IMR-90 (cell line): Measurements from ENCODE around the gene FBXW2. TPM values are rescaled to one million over a fixed set of nuclear protein-coding genes. Genes with fewer than 3 reads are reported as not detected.

Source experiments
- ATAC-seq: fragments of 200-7000 bp; cut with Tn5 transposase; 2 replicates; pipeline ENCODE4 v1.9.1; 2020; ENCODE audit warnings: low read depth, mild to moderate bottlenecking, moderate library complexity
- BruUV-seq: library from RNA; stranded (reverse); fragments of 400-500 nt; replicated peaks from 2 replicates; lab custom pipeline; 2021; lab: Mats Ljungman, UMichigan
- CTCF ChIA-PET: fragments of 300-600 bp; formaldehyde crosslinking; extraction: SDS; loops from one replicate; lab custom pipeline; 2021; ENCODE audit warnings: antibody characterized with exemption; lab: Yijun Ruan, JAX
- POLR2A ChIA-PET: fragments of 300-600 bp; sonication (Branson Sonifier 250); formaldehyde crosslinking; loops from one replicate; lab custom pipeline; 2022; ENCODE audit warnings: antibody characterized with exemption; ENCODE audit not compliant: unreplicated experiment; lab: Charles Lee
- DNase-seq: peaks from one replicate; pipeline ENCODE4 v3.0.0; 2013
- H2AFZ ChIP-seq: replicated peaks from 2 replicates; pipeline ENCODE3; 2013; ENCODE audit warnings: low read length, mild to moderate bottlenecking; ENCODE audit not compliant: poor library complexity
- H2AK5ac ChIP-seq: 2 replicates; pipeline ENCODE4 v1.6.1; 2013; ENCODE audit warnings: low read depth, low read length, inconsistent platforms
- H2AK9ac ChIP-seq: replicated peaks from 2 replicates; pipeline ENCODE3; 2013; ENCODE audit warnings: mild to moderate bottlenecking, low read depth, low read length, moderate library complexity; ENCODE audit not compliant: poor library complexity
- H2BK120ac ChIP-seq: 2 replicates; pipeline ENCODE4 v1.6.1; 2013; ENCODE audit warnings: low read depth, low read length, inconsistent platforms
- H2BK15ac ChIP-seq: 3 replicates; pipeline ENCODE4 v1.6.1; 2013; ENCODE audit warnings: low read depth, low read length, inconsistent platforms
- H2BK20ac ChIP-seq: 2 replicates; pipeline ENCODE4 v1.6.1; 2013; ENCODE audit warnings: low read depth, mild to moderate bottlenecking, inconsistent platforms, low read length, moderate library complexity
- H2BK5ac ChIP-seq: 2 replicates; pipeline ENCODE4 v1.6.1; 2013; ENCODE audit warnings: mild to moderate bottlenecking, low read depth, low read length, inconsistent platforms; ENCODE audit not compliant: poor library complexity, severe bottlenecking
- H3K14ac ChIP-seq: replicated peaks from 2 replicates; pipeline ENCODE4 v1.6.1; 2013; ENCODE audit warnings: low read depth, low read length, inconsistent platforms
- H3K18ac ChIP-seq: 2 replicates; pipeline ENCODE4 v1.6.1; 2013; ENCODE audit warnings: low read depth, low read length, control low read depth
- H3K23ac ChIP-seq: 2 replicates; pipeline ENCODE4 v1.6.1; 2013; ENCODE audit warnings: low read depth, low read length, inconsistent platforms
- H3K27ac ChIP-seq: 2 replicates; pipeline ENCODE4 v1.5.1; 2013; ENCODE audit warnings: mild to moderate bottlenecking, control low read depth, low read length; ENCODE audit not compliant: insufficient read depth
- H3K27me3 ChIP-seq: 2 replicates; pipeline ENCODE4 v1.6.1; 2013; ENCODE audit warnings: low read length; ENCODE audit not compliant: control insufficient read depth, insufficient read depth
- H3K36me3 ChIP-seq: 2 replicates; pipeline ENCODE4 v1.6.1; 2013; ENCODE audit warnings: low read length, mixed read lengths; ENCODE audit not compliant: control insufficient read depth, insufficient read depth
- H3K4ac ChIP-seq: 2 replicates; pipeline ENCODE4 v1.6.1; 2013; ENCODE audit warnings: low read depth, low read length, inconsistent platforms
- H3K4me1 ChIP-seq: 2 replicates; pipeline ENCODE4 v1.6.1; 2013; ENCODE audit warnings: low read length, mixed read lengths; ENCODE audit not compliant: control insufficient read depth, insufficient read depth
- H3K4me2 ChIP-seq: 2 replicates; pipeline ENCODE4 v1.6.1; 2013; ENCODE audit warnings: low read depth, mild to moderate bottlenecking, control low read depth, low read length, moderate library complexity
- H3K4me3 ChIP-seq: 2 replicates; pipeline ENCODE4 v1.5.1; 2013; ENCODE audit warnings: low read depth, mild to moderate bottlenecking, control low read depth, low read length, moderate library complexity; ENCODE audit not compliant: insufficient read depth
- H3K56ac ChIP-seq: 2 replicates; pipeline ENCODE4 v1.6.1; 2013; ENCODE audit warnings: low read length, inconsistent platforms; ENCODE audit not compliant: insufficient read depth; ENCODE audit errors: extremely low read depth
- H3K79me1 ChIP-seq, 2 experiments: 2 replicates each; pipeline ENCODE4 v1.6.1; 2013; ENCODE audit warnings: low read length in 2 of 2, inconsistent platforms in 1 of 2, low read depth in 1 of 2
- H3K9ac ChIP-seq: 2 replicates; pipeline ENCODE4 v1.6.1; 2013; ENCODE audit warnings: low read depth, low read length, control low read depth
- H3K9me1 ChIP-seq: 2 replicates; pipeline ENCODE4 v1.6.1; 2013; ENCODE audit warnings: low read length, inconsistent platforms; ENCODE audit not compliant: insufficient read depth
- H3K9me3 ChIP-seq: 2 replicates; pipeline ENCODE4 v1.6.1; 2013; ENCODE audit warnings: low read length; ENCODE audit not compliant: control insufficient read depth, insufficient read depth
- H4K20me1 ChIP-seq: 2 replicates; pipeline ENCODE4 v1.6.1; 2013; ENCODE audit warnings: low read length, inconsistent platforms; ENCODE audit not compliant: insufficient read depth
- H4K5ac ChIP-seq: 2 replicates; pipeline ENCODE4 v1.6.1; 2013; ENCODE audit warnings: mild to moderate bottlenecking, low read depth, low read length, control low read depth
- H4K8ac ChIP-seq, 2 experiments: 2 replicates each; pipeline ENCODE4 v1.6.1; 2013; ENCODE audit warnings: low read depth in 2 of 2, low read length in 2 of 2, control low read depth in 1 of 2, inconsistent platforms in 1 of 2
- H4K91ac ChIP-seq: 2 replicates; pipeline ENCODE4 v1.6.1; 2013; ENCODE audit warnings: low read depth, low read length, inconsistent platforms; ENCODE audit not compliant: insufficient read depth
- BHLHE40 ChIP-seq: fragments of 150-350 bp; IDR thresholded peaks from 2 replicates; pipeline ENCODE4 v1.6.1; 2016; ENCODE audit warnings: mild to moderate bottlenecking, low read depth, low read length
- CHD1 ChIP-seq: IDR thresholded peaks from 2 replicates; pipeline ENCODE4 v1.6.1; 2012; ENCODE audit warnings: low read depth, low read length, improper control_type of control experiment
- FOS ChIP-seq: fragments of 150-350 bp; IDR thresholded peaks from 2 replicates; pipeline ENCODE4 v1.6.1; 2016; ENCODE audit warnings: low read depth, low read length
- MAZ ChIP-seq: IDR thresholded peaks from 2 replicates; pipeline ENCODE4 v1.6.1; 2012; ENCODE audit warnings: low read depth, mild to moderate bottlenecking, low read length, improper control_type of control experiment, moderate library complexity, borderline replicate concordance
- MXI1 ChIP-seq: IDR thresholded peaks from 2 replicates; pipeline ENCODE4 v1.6.1; 2012; ENCODE audit warnings: low read depth, mild to moderate bottlenecking, low read length, moderate library complexity, borderline replicate concordance
- NFE2L2 ChIP-seq: fragments of 150-350 bp; IDR thresholded peaks from 2 replicates; pipeline ENCODE4 v1.6.1; 2016; ENCODE audit warnings: low read depth, mild to moderate bottlenecking, low read length
- POLR2A ChIP-seq: IDR thresholded peaks from 2 replicates; pipeline ENCODE4 v1.6.1; 2012; ENCODE audit warnings: mild to moderate bottlenecking, low read depth, low read length
- RAD21 ChIP-seq: IDR thresholded peaks from 2 replicates; pipeline ENCODE4 v1.6.1; 2012; ENCODE audit warnings: low read length, improper control_type of control experiment
- RCOR1 ChIP-seq: IDR thresholded peaks from 2 replicates; pipeline ENCODE4 v1.6.1; 2012; ENCODE audit warnings: mild to moderate bottlenecking, low read length, improper control_type of control experiment; ENCODE audit not compliant: insufficient replicate concordance
- RFX5 ChIP-seq: IDR thresholded peaks from 2 replicates; pipeline ENCODE4 v1.8.0; 2012; ENCODE audit warnings: low read depth, mild to moderate bottlenecking, low read length, moderate library complexity
- SMC3 ChIP-seq: fragments of 150-350 bp; IDR thresholded peaks from 2 replicates; pipeline ENCODE4 v1.6.1; 2016; ENCODE audit warnings: low read depth, mild to moderate bottlenecking, antibody characterized with exemption, low read length, moderate library complexity
- WGBS, 2 experiments: methylation state at CpG; one replicate each; pipeline versions ENCODE4 v1.1.5 to v1.1.7; 2013; ENCODE audit warnings: missing lambda C conversion rate in 2 of 2; ENCODE audit not compliant: insufficient read length in 1 of 2; ENCODE audit errors: extremely low coverage in 2 of 2; 5-methylcytosine and 5-hydroxymethylcytosine counted together
- dilution Hi-C: fragments of 300-500 bp; cut with HindIII; formaldehyde crosslinking; loops from one replicate; pipeline ENCODE4 v1.14.3; 2018; ENCODE audit warnings: low sequenced_read_pairs; ENCODE audit not compliant: unreplicated experiment
- in situ Hi-C: fragments of 300-500 bp; cut with MboI; formaldehyde crosslinking; loops from 3 replicates; pipeline ENCODE4 v1.14.3; 2019; ENCODE audit warnings: low sequenced_read_pairs, inconsistent platforms, mixed read lengths
- intact Hi-C: fragments of 100-400 bp; cut with micrococcal nuclease; formaldehyde crosslinking; loops from 2 replicates; pipeline ENCODE4 v1.10.0; 2022
- polyA plus RNA-seq, 3 experiments: library from polyadenylated mRNA; depleted of rRNA; stranded (reverse); fragments of >200 nt; gene quantifications; 2 replicates each; pipeline ENCODE4 v1.2.3, GENCODE V29; 2012; ENCODE audit warnings: low replicate concordance in 1 of 3
- total RNA-seq: library from RNA; depleted of rRNA; stranded (reverse); fragments of >200 nt; gene quantifications from 2 replicates; pipeline ENCODE4 v1.2.3, GENCODE V29; 2012
- TF ChIP-seq, protein P1 (sequence below): conservative IDR thresholded peaks from 2 replicates; pipeline ENCODE4 v1.5.1; 2012; ENCODE audit warnings: mild to moderate bottlenecking, low read depth, low read length, improper control_type of control experiment
- TF ChIP-seq, protein P2 (sequence below): fragments of 150-350 bp; IDR thresholded peaks from 2 replicates; pipeline ENCODE4 v1.6.1; 2017; ENCODE audit warnings: mild to moderate bottlenecking, antibody characterized with exemption, low read length, low read depth

The FBXW2 gene
- total and polyA plus RNA-seq, 2 of the 4 experiments (the other 2 are of a cell fraction) = 27.1 to 43.5 TPM

DNA sequence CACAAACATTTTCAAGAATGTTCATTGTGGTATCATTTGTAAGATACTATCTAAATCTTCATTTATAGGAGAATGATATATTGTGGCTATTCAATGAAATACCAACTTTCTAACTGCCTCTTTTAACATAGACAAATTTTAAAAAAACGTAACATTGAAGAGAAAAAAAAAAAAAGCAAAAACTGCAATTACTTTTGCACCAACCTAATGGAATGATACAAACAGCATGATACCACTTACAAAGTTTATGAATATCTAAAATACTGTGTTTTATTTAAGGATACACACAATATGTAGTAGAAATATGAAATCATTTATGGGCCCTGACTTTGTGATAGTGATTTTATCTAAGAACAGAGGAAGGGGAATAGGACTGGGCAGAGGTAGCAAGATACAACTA, 25.4 kb upstream of the FBXW2 start:
- no peak overlapping the region for H3K23ac ChIP-seq
- H2BK120ac ChIP-seq = no peak overlapping the region
- no CpG with 5 or more reads among the region's 1 CpG for WGBS, 2 experiments
- H3K4me1 ChIP-seq = no peaks in the 10 kb centered on the region
- no peak overlapping the region for H3K18ac ChIP-seq
- peaks cover 24% of the 10 kb centered on the region for H3K36me3 ChIP-seq
- H4K91ac ChIP-seq = no peak overlapping the region
- no peak overlapping the region for H4K5ac ChIP-seq
- no peaks in the 10 kb centered on the region for H4K20me1 ChIP-seq
- no peaks in the 10 kb centered on the region for H3K27me3 ChIP-seq
- H2BK20ac ChIP-seq = no peak overlapping the region
- ATAC-seq = no peak
- H2BK15ac ChIP-seq = no peak overlapping the region
- no TSS peak for BruUV-seq
- no peak overlapping the region for H2AK9ac ChIP-seq
- no peak overlapping the region for H3K56ac ChIP-seq
- H3K9me1 ChIP-seq = no peaks in the 10 kb centered on the region
- no peak overlapping the region for H3K27ac ChIP-seq
- no peak overlapping the region for H3K9ac ChIP-seq
- H3K4me3 ChIP-seq = no peak overlapping the region
- H3K4me2 ChIP-seq = no peak overlapping the region
- no peak overlapping the region for H3K4ac ChIP-seq
- H2AK5ac ChIP-seq = no peak overlapping the region
- TF ChIP-seq NFE2L2 = no peak
- TF ChIP-seq POLR2A = no peak
- no peak for TF ChIP-seq CHD1
- no peak for TF ChIP-seq MXI1
- no peak for TF ChIP-seq FOS
- TF ChIP-seq, protein P1, sequence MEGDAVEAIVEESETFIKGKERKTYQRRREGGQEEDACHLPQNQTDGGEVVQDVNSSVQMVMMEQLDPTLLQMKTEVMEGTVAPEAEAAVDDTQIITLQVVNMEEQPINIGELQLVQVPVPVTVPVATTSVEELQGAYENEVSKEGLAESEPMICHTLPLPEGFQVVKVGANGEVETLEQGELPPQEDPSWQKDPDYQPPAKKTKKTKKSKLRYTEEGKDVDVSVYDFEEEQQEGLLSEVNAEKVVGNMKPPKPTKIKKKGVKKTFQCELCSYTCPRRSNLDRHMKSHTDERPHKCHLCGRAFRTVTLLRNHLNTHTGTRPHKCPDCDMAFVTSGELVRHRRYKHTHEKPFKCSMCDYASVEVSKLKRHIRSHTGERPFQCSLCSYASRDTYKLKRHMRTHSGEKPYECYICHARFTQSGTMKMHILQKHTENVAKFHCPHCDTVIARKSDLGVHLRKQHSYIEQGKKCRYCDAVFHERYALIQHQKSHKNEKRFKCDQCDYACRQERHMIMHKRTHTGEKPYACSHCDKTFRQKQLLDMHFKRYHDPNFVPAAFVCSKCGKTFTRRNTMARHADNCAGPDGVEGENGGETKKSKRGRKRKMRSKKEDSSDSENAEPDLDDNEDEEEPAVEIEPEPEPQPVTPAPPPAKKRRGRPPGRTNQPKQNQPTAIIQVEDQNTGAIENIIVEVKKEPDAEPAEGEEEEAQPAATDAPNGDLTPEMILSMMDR = no peak
- TF ChIP-seq MAZ = no peak
- TF ChIP-seq, protein P2, sequence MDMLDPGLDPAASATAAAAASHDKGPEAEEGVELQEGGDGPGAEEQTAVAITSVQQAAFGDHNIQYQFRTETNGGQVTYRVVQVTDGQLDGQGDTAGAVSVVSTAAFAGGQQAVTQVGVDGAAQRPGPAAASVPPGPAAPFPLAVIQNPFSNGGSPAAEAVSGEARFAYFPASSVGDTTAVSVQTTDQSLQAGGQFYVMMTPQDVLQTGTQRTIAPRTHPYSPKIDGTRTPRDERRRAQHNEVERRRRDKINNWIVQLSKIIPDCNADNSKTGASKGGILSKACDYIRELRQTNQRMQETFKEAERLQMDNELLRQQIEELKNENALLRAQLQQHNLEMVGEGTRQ = no peak
- TF ChIP-seq RCOR1 = no peak
- no peak for TF ChIP-seq RFX5
- no peak for TF ChIP-seq SMC3
- TF ChIP-seq RAD21 = no peak
- TF ChIP-seq BHLHE40 = no peak
- in situ Hi-C loops (no loop called here), dilution Hi-C loops (no loop called here), intact Hi-C loops (no loop called here)
- no peak overlapping the region for H4K8ac ChIP-seq
- POLR2A ChIA-PET = no interaction called here
- CTCF ChIA-PET = no interaction called here
- no peaks in the 10 kb centered on the region for H3K79me1 ChIP-seq
- DNase-seq = no peak
- H3K9me3 ChIP-seq = no peaks in the 10 kb centered on the region
- H3K14ac ChIP-seq = no peak overlapping the region
- H2BK5ac ChIP-seq = no peak overlapping the region
- H2AFZ ChIP-seq = no peak overlapping the region
